Lung (tissue), 12 donors: ENCODE measurements around the gene PRDM16. TPM values are rescaled to one million over a fixed set of nuclear protein-coding genes. Genes with fewer than 3 reads are reported as not detected.
A peak's percentile ranks its signal among the peaks of the same experiment; 100 is the strongest.

Source experiments
- ATAC-seq: fragments of 200-7000 bp; cut with Tn5 transposase; one replicate; pipeline ENCODE4 v1.9.1; 2020; ENCODE audit warnings: moderate number of reproducible peaks; ENCODE audit not compliant: insufficient read depth, low FRiP score
- DNase-seq, 3 donors: peaks; one replicate each; pipeline ENCODE4 v3.0.0-alpha.2; 2013 to 2017
- H3K27ac ChIP-seq, 2 donors: one replicate each; pipeline ENCODE4 v1.5.1; 2013; ENCODE audit warnings: mild to moderate bottlenecking in 2 of 2, moderate library complexity in 2 of 2, control low read depth in 1 of 2, inconsistent platforms in 1 of 2, low read depth in 1 of 2, low read length in 1 of 2
- H3K27me3 ChIP-seq, 3 donors: one replicate each; pipeline ENCODE4 v1.5.1; 2013; ENCODE audit warnings: low read length in 2 of 3; ENCODE audit not compliant: control insufficient read depth in 3 of 3, insufficient read depth in 3 of 3
- H3K36me3 ChIP-seq, 4 donors: one replicate each; pipeline ENCODE4 v1.5.1; 2013; ENCODE audit warnings: low read length in 4 of 4, mild to moderate bottlenecking in 1 of 4, moderate library complexity in 1 of 4; ENCODE audit not compliant: control insufficient read depth in 4 of 4, insufficient read depth in 4 of 4
- H3K4me1 ChIP-seq, 5 donors: one replicate each; pipeline ENCODE4 v1.5.1; 2013; ENCODE audit warnings: low read length in 5 of 5, mild to moderate bottlenecking in 2 of 5, moderate library complexity in 1 of 5; ENCODE audit not compliant: control insufficient read depth in 5 of 5, insufficient read depth in 5 of 5
- H3K4me3 ChIP-seq: one replicate; pipeline ENCODE4 v1.5.1; 2013; ENCODE audit warnings: mild to moderate bottlenecking, control low read depth, moderate library complexity
- H3K9ac ChIP-seq, 2 donors: one replicate each; pipeline ENCODE4 v1.5.1; 2013; ENCODE audit warnings: low read length in 2 of 2, control low read depth in 1 of 2; ENCODE audit not compliant: insufficient read depth in 1 of 2
- H3K9me3 ChIP-seq, 4 donors: one replicate each; pipeline ENCODE4 v1.5.1; 2013; ENCODE audit warnings: low read length in 3 of 4, mild to moderate bottlenecking in 1 of 4, moderate library complexity in 1 of 4; ENCODE audit not compliant: control insufficient read depth in 4 of 4, insufficient read depth in 3 of 4
- WGBS, 2 donors: extraction: QIAGEN DNeasy Blood & Tissue Kit; methylation state at CpG; one replicate each; pipeline ENCODE4 v1.1.7; 2013; 5-methylcytosine and 5-hydroxymethylcytosine counted together
- polyA plus RNA-seq, 2 donors: library from polyadenylated mRNA; stranded (reverse); fragments of 200-250 nt; gene quantifications; one replicate each; pipeline ENCODE4 v1.2.1, GENCODE V29; 2013
- total RNA-seq, 2 donors: library from RNA; depleted of rRNA in 1 of 2; stranded (reverse); fragments of >200 nt in 1 of 2; gene quantifications; one replicate each; pipeline ENCODE4 v1.2.1, GENCODE V29; 2014 to 2021
- TF ChIP-seq, protein P1 (sequence below): IDR thresholded peaks from 2 replicates; pipeline ENCODE4 v1.5.1; 2012; ENCODE audit warnings: mild to moderate bottlenecking; ENCODE audit errors: control extremely low read depth, extremely low read depth
- donor health status: control.
- donor health status: control.
- donor health status: Bipolar disorder and iron deficiency.
- donor health status: healthy.
- donor health status: DM: yes; HTN: yes; CAD: no.

PRDM16 gene
- total and polyA plus RNA-seq, 4 donors: 2.4 to 36.5 (median 13.1) TPM

- Histone ChIP-seq H3K9me3 (no peaks in the 10 kb centered on the region), H3K4me1 (peaks cover 0 to 27% (median 11%) of the 10 kb centered on the region in 5 donors), H3K36me3 (no peaks in the 10 kb centered on the region), H3K27ac (no peak overlapping the region), H3K27me3 (peaks cover 0 to 31% (median 22%) of the 10 kb centered on the region in 3 donors), H3K4me3 (no peak overlapping the region), H3K9ac (no peak overlapping the region)
- TF ChIP-seq, protein P1, sequence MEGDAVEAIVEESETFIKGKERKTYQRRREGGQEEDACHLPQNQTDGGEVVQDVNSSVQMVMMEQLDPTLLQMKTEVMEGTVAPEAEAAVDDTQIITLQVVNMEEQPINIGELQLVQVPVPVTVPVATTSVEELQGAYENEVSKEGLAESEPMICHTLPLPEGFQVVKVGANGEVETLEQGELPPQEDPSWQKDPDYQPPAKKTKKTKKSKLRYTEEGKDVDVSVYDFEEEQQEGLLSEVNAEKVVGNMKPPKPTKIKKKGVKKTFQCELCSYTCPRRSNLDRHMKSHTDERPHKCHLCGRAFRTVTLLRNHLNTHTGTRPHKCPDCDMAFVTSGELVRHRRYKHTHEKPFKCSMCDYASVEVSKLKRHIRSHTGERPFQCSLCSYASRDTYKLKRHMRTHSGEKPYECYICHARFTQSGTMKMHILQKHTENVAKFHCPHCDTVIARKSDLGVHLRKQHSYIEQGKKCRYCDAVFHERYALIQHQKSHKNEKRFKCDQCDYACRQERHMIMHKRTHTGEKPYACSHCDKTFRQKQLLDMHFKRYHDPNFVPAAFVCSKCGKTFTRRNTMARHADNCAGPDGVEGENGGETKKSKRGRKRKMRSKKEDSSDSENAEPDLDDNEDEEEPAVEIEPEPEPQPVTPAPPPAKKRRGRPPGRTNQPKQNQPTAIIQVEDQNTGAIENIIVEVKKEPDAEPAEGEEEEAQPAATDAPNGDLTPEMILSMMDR: no peak
- WGBS, 2 donors: 40 to 44% methylated on average over 18 of the region's 18 CpGs
- ATAC-seq (no peak), DNase-seq (no peak)
Observed at GRCh38 chr1:3320246-3321152, 251.5 kb downstream of the PRDM16 start.

- Histone ChIP-seq H3K9ac (no peak overlapping the region), H3K27ac (no peak overlapping the region), H3K4me1 (peaks cover 0 to 24% (median 6%) of the 10 kb centered on the region in 5 donors), H3K36me3 (no peaks in the 10 kb centered on the region), H3K9me3 (no peaks in the 10 kb centered on the region), H3K4me3 (no peak overlapping the region), H3K27me3 (peaks cover 0 to 25% (median 18%) of the 10 kb centered on the region in 3 donors)
- no peak for ATAC-seq
- WGBS, 2 donors: 65 to 67% methylated on average over 25 of the region's 25 CpGs
- DNase-seq: no peak
- TF ChIP-seq, protein P1: no peak
Observed at GRCh38 chr1:3321559-3322449, 252.8 kb downstream of the PRDM16 start.

- ATAC-seq (no peak), DNase-seq (no peak)
- no peaks in the 10 kb centered on the region for H3K36me3 ChIP-seq
- no peaks in the 10 kb centered on the region for H3K9me3 ChIP-seq
- peak overlapping the region in 1 of 2 donors; percentile 9 for H3K27ac ChIP-seq
- 78 to 81% methylated on average over 17 of the region's 17 CpGs for WGBS, 2 donors
- TF ChIP-seq, protein P1: no peak
- H3K4me3 ChIP-seq: no peak overlapping the region
- H3K9ac ChIP-seq: no peak overlapping the region
- H3K4me1 ChIP-seq: peaks cover 0 to 24% (median 6%) of the 10 kb centered on the region in 5 donors
- H3K27me3 ChIP-seq: peaks cover 0 to 21% (median 16%) of the 10 kb centered on the region in 3 donors
Observed at GRCh38 chr1:3322450-3323020, 253.5 kb downstream of the PRDM16 start.
